ENCODE results near the gene COL1A2. TPM values are rescaled to one million over a fixed set of nuclear protein-coding genes. Genes with fewer than 3 reads are reported as not detected.

The COL1A2 gene
- total and polyA plus RNA-seq, 2 experiments from 2014 or later, result 76.6 to 122 TPM

GRCh38 chr7:94396037-94396431, 1.3 kb downstream of the COL1A2 start:
- Histone ChIP-seq H3K4me3 (no peak overlapping the region), H3K9me3 (ENCODE audit: low read depth) (no peaks in the 10 kb centered on the region), H3K36me3 (no peaks in the 10 kb centered on the region), H3K27me3 (no peaks in the 10 kb centered on the region), H3K4me1 (ENCODE audit: low read depth) (peaks cover 17% of the 10 kb centered on the region), H3K27ac (no peak overlapping the region)
- DNase-seq (ENCODE audit: low read depth in 1 of 2, low spot score in 1 of 2), result peak in 1 of 2 donors; percentile 87
- no peak for TF ChIP-seq CTCF (IDR thresholded peaks at IDR 0.05; ENCODE audit: low read depth, low read length)

DNA sequence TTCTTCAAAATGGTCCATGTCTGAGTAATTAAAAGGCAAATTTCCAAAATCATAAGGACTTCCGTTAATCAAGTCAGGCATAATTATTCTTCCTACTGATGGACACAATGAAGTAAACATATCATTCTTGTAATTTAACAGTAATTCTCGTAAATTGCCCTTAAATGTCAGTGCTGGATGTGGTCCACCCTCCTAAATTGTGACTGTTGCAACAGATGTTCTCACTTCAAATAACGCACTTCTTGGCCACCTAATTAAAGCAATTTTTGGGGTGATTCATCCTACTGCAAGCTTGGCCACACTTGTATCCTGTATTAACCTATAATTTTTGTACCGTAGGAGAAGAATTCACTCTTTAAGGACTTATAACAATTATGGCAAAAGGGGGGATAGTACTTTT, 1.9 kb downstream of the COL1A2 start:
- H3K4me3 ChIP-seq, result no peak overlapping the region
- H3K36me3 ChIP-seq, result no peaks in the 10 kb centered on the region
- no peaks in the 10 kb centered on the region for H3K27me3 ChIP-seq
- no peak overlapping the region for H3K27ac ChIP-seq
- H3K9me3 ChIP-seq (ENCODE audit: low read depth), result no peaks in the 10 kb centered on the region
- peak in 1 of 2 donors; percentile 76 for DNase-seq (ENCODE audit: low read depth in 1 of 2, low spot score in 1 of 2)
- peaks cover 16% of the 10 kb centered on the region for H3K4me1 ChIP-seq (ENCODE audit: low read depth)
- no peak for TF ChIP-seq CTCF (IDR thresholded peaks at IDR 0.05; ENCODE audit: low read depth, low read length)

DNA sequence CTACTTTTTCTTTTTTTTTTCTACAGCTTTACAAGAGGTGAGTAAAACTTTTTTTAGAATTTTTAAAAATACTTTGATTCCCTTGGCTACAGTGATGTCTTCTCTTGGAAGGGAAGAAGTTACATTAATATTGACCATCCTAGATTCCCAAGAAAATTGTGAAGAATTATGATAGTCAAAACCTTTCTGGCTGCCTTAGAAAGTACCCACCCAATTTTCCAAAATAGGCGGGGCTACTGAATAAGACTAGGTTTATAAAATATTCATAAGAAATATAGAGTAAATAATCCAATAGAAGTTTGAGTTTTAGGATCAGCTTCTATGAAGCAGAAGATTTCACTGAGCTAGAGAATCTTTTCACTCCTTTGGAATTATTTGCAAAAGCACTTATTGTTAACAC, 3.0 kb downstream of the COL1A2 start:
- H3K27ac ChIP-seq, result no peak overlapping the region
- H3K27me3 ChIP-seq, result no peaks in the 10 kb centered on the region
- H3K4me1 ChIP-seq (ENCODE audit: low read depth), result peaks cover 6% of the 10 kb centered on the region
- no peaks in the 10 kb centered on the region for H3K36me3 ChIP-seq
- TF ChIP-seq CTCF (IDR thresholded peaks at IDR 0.05; ENCODE audit: low read depth, low read length), result no peak
- H3K4me3 ChIP-seq, result no peak overlapping the region
- DNase-seq (ENCODE audit: low read depth in 1 of 2, low spot score in 1 of 2), result peak in 1 of 2 donors; percentile 47
- no peaks in the 10 kb centered on the region for H3K9me3 ChIP-seq (ENCODE audit: low read depth)

- H3K36me3 ChIP-seq, result no peaks in the 10 kb centered on the region
- no peak overlapping the region for H3K27ac ChIP-seq
- peaks cover 3% of the 10 kb centered on the region for H3K4me1 ChIP-seq (ENCODE audit: low read depth)
- H3K27me3 ChIP-seq, result no peaks in the 10 kb centered on the region
- peak in 1 of 2 donors; percentile 17 for DNase-seq (ENCODE audit: low read depth in 1 of 2, low spot score in 1 of 2)
- TF ChIP-seq CTCF (IDR thresholded peaks at IDR 0.05; ENCODE audit: low read depth, low read length), result no peak
- no peak overlapping the region for H3K4me3 ChIP-seq
- H3K9me3 ChIP-seq (ENCODE audit: low read depth), result no peaks in the 10 kb centered on the region
These were observed 4.1 kb downstream of the COL1A2 start for GRCh38 chr7:94398841-94399240.

DNA sequence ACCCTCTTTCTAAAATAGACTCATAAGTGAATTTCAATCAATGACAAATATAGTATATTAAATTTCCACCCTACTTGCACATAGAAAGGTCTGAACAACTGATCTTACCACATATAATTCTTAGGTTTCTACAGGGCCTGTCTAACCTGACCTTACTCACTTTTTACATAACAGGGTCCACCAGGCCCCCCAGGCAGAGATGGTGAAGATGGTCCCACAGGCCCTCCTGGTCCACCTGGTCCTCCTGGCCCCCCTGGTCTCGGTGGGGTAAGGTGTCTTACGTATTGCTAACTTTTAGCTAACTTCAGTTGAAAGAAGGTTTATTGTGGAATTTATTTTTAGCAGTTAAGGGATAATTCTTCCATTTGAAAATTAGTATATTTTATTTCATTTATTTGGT, 5.3 kb downstream of the COL1A2 start:
- Histone ChIP-seq H3K36me3 (no peaks in the 10 kb centered on the region), H3K4me3 (no peak overlapping the region)

More for the DNA sequence above, 5.3 kb downstream of the COL1A2 start:
- Histone ChIP-seq H3K27me3 (no peaks in the 10 kb centered on the region), H3K27ac (no peak overlapping the region), H3K4me1 (ENCODE audit: low read depth) (peaks cover 3% of the 10 kb centered on the region), H3K9me3 (ENCODE audit: low read depth) (no peaks in the 10 kb centered on the region)
- peak in 1 of 2 donors; percentile 49 for DNase-seq (ENCODE audit: low read depth in 1 of 2, low spot score in 1 of 2)
- TF ChIP-seq CTCF (IDR thresholded peaks at IDR 0.05; ENCODE audit: low read depth, low read length), result no peak
